Right lobe of liver (tissue), 4 donors: ENCODE measurements around the gene CEP350.

Experiments
- CTCF ChIP-seq, 4 donors: fragments of 200-600 bp in 3 of 4; fragments of 450-650 bp in 1 of 4; IDR thresholded peaks; one replicate each; pipeline versions ENCODE4 v1.5.1 to v1.8.0; 2016 to 2022; ENCODE audit warnings: antibody characterized with exemption in 4 of 4, mild to moderate bottlenecking in 2 of 4
- POLR2A ChIP-seq: fragments of 450-650 bp; IDR thresholded peaks from one replicate; pipeline ENCODE4 v1.6.1; 2017; ENCODE audit warnings: antibody characterized with exemption, mild to moderate bottlenecking
- donor health status: DM: no; HTN: no; CAD: no.
- donor health status: DM: no; HTN: no; CAD: no.
- donor health status: DM: no; HTN: yes; CAD: no.

- no peak for TF ChIP-seq CTCF (IDR thresholded peaks at IDR 0.05)
- no peak for TF ChIP-seq POLR2A
Observed at GRCh38 chr1:180117764-180118116, 163.1 kb downstream of the CEP350 start.
